ENCODE measurements around the gene NOXA1. TPM values are rescaled to one million over a fixed set of nuclear protein-coding genes. Genes with fewer than 3 reads are reported as not detected.

Gene NOXA1
- total RNA-seq (10 to 100 TPM in 3 of 6 donors, 1 to 10 TPM in 3; 6.6 to 15.0 (median 10.0) TPM), polyA plus RNA-seq (10 to 100 TPM; 40.0 to 45.5 TPM)

- intact Hi-C loops (cut with DNase I), result no loop called here
- Histone ChIP-seq H3K36me3 (no peaks in the 10 kb centered on the region), H3K27ac (peak within 1 kb of the TSS; percentile 74 to 93 (median 80)), H3K9me3 (no peaks in the 10 kb centered on the region), H3K27me3 (no peaks in the 10 kb centered on the region), H3K4me3 (peak within 1 kb of the TSS; percentile 70 to 99 (median 95)), H3K4me1 (peaks cover 5 to 17% (median 8%) of the 10 kb centered on the region in 3 donors)
- TF ChIP-seq CTCF (IDR thresholded peaks at IDR 0.05), result peak; percentile 13 to 66 (median 42)
- 0 to 1% methylated on average over 98 to 113 of the region's 113 CpGs for WGBS, 2 donors
- peak; percentile 91 to 97 (median 96) for ATAC-seq
- peak; percentile 93 to 99 (median 98) for DNase-seq
- no peak for FAIRE-seq
These were observed at the start of gene NOXA1, which contains the start of gene EXD3 for GRCh38 chr9:137422604-137423513. NOXA1 (plus strand) TSS chr9:137423393; CDS start chr9:137423530, 137 bp downstream. EXD3 (minus strand) TSS chr9:137423162; CDS start chr9:137395357, 27,805 bp downstream.

GRCh38 chr9:137373611-137373980, 49.6 kb upstream of the NOXA1 start:
- Histone ChIP-seq H3K4me3 (no peak overlapping the region), H3K36me3 (no peaks in the 10 kb centered on the region), H3K9me3 (no peaks in the 10 kb centered on the region), H3K4me1 (no peaks in the 10 kb centered on the region), H3K27me3 (no peaks in the 10 kb centered on the region), H3K27ac (no peak overlapping the region)
- DNase-seq, result peak in 3 of 6 donors; percentile 3 to 39 (median 38)
- 95% methylated on average over 16 of the region's 16 CpGs for WGBS, 2 donors
- ATAC-seq, result no peak
- intact Hi-C loops (cut with DNase I), result no loop called here
- no peak for FAIRE-seq
- no peak for TF ChIP-seq CTCF (IDR thresholded peaks at IDR 0.05)

GRCh38 chr9:137374131-137374845, 48.9 kb upstream of the NOXA1 start:
- FAIRE-seq, result no peak
- 95 to 96% methylated on average over 37 of the region's 37 CpGs for WGBS, 2 donors

GRCh38 chr9:137375321-137376058, 47.7 kb upstream of the NOXA1 start:
- Histone ChIP-seq H3K27me3 (no peaks in the 10 kb centered on the region), H3K4me3 (no peak overlapping the region), H3K4me1 (no peaks in the 10 kb centered on the region), H3K36me3 (no peaks in the 10 kb centered on the region), H3K9me3 (no peaks in the 10 kb centered on the region), H3K27ac (no peak overlapping the region)
- 98% methylated on average over 11 of the region's 11 CpGs for WGBS, 2 donors
- FAIRE-seq (no peak), ATAC-seq (no peak), DNase-seq (no peak)
- no peak for TF ChIP-seq CTCF (IDR thresholded peaks at IDR 0.05)
- intact Hi-C loops (cut with DNase I), result no loop called here

More at GRCh38 chr9:137374131-137374845, 48.9 kb upstream of the NOXA1 start:
- ATAC-seq, result no peak
- Histone ChIP-seq H3K9me3 (no peaks in the 10 kb centered on the region), H3K4me1 (no peaks in the 10 kb centered on the region), H3K36me3 (no peaks in the 10 kb centered on the region), H3K4me3 (no peak overlapping the region), H3K27ac (no peak overlapping the region), H3K27me3 (no peaks in the 10 kb centered on the region)
- DNase-seq, result peak in 3 of 6 donors; percentile 8 to 41 (median 40)
- no peak for TF ChIP-seq CTCF (IDR thresholded peaks at IDR 0.05)
- intact Hi-C loops (cut with DNase I), result no loop called here

All from pancreas (tissue), 10 donors.